ENCODE data around the gene PTPN22. TPM values are rescaled to one million over a fixed set of nuclear protein-coding genes. Genes with fewer than 3 reads are reported as not detected.

The PTPN22 gene
- total RNA-seq, 6 experiments from 2014 or later = 0.48 to 1.6 (median 1.2) TPM

DNA sequence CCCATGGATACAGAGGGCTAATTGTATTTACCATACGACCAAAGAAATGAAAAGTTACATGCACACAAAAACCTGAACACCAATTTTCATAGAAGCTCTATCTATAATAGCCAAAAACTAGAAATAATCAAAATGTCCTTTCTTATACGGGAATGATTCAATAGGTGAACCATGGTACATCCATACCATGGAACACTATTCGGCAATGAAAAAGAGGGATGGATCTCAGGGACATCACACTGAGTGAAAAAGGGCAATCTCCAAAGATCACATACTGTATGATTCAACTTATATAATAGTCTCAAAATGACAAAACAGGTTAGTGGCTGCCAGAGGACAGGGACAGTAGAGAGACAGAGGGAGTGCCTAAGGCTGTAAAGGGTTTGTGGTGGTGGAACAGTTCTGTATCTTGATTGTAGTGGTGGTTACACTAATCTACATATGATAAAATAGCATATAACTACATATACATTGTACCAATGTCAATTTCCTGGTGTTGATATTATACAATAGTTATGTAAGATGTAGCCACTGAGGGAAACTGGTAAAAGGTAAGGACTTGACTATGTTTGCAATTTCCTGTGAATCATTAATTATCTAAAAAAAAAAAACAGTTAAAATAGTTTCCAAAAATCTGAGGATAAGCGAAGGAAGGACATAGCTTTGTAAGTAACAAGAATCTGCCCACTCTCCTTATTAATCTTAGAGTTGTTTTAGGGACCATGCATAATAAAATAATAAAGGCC, 62.9 kb downstream of the PTPN22 start:
- ATAC-seq = no peak
- H3K4me1 ChIP-seq = peaks cover 0 to 38% (median 10%) of the 10 kb centered on the region in 4 donors
- no peak for DNase-seq
- H3K27me3 ChIP-seq = no peaks in the 10 kb centered on the region
- intact Hi-C loops (cut with DNase I) = no loop called here
- no peak overlapping the region for H3K4me3 ChIP-seq
- H3K36me3 ChIP-seq = no peaks in the 10 kb centered on the region
- no peak overlapping the region for H3K27ac ChIP-seq
- no peaks in the 10 kb centered on the region for H3K9me3 ChIP-seq
- no peak for TF ChIP-seq POLR2A (IDR thresholded peaks at IDR 0.05)
- TF ChIP-seq, protein P1, sequence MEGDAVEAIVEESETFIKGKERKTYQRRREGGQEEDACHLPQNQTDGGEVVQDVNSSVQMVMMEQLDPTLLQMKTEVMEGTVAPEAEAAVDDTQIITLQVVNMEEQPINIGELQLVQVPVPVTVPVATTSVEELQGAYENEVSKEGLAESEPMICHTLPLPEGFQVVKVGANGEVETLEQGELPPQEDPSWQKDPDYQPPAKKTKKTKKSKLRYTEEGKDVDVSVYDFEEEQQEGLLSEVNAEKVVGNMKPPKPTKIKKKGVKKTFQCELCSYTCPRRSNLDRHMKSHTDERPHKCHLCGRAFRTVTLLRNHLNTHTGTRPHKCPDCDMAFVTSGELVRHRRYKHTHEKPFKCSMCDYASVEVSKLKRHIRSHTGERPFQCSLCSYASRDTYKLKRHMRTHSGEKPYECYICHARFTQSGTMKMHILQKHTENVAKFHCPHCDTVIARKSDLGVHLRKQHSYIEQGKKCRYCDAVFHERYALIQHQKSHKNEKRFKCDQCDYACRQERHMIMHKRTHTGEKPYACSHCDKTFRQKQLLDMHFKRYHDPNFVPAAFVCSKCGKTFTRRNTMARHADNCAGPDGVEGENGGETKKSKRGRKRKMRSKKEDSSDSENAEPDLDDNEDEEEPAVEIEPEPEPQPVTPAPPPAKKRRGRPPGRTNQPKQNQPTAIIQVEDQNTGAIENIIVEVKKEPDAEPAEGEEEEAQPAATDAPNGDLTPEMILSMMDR (IDR thresholded peaks at IDR 0.05) = no peak
- 71% methylated on average over 4 of the region's 4 CpGs for WGBS (ENCODE audit: insufficient coverage, low coverage, low lambda C conversion rate, missing lambda C conversion rate)

GRCh38 chr1:113805639-113806038, 65.9 kb downstream of the PTPN22 start:
- intact Hi-C loops (cut with DNase I) = no loop called here
- WGBS (ENCODE audit: insufficient coverage, low coverage, low lambda C conversion rate, missing lambda C conversion rate) = 93% methylated on average over 4 of the region's 4 CpGs
- no peak for ATAC-seq
- no peak for DNase-seq
- Histone ChIP-seq H3K27me3 (no peaks in the 10 kb centered on the region), H3K36me3 (no peaks in the 10 kb centered on the region), H3K27ac (no peak overlapping the region), H3K9me3 (no peaks in the 10 kb centered on the region), H3K4me3 (no peak overlapping the region), H3K4me1 (peaks cover 0 to 32% (median 10%) of the 10 kb centered on the region in 4 donors)
- TF ChIP-seq POLR2A (IDR thresholded peaks at IDR 0.05) = no peak

DNA sequence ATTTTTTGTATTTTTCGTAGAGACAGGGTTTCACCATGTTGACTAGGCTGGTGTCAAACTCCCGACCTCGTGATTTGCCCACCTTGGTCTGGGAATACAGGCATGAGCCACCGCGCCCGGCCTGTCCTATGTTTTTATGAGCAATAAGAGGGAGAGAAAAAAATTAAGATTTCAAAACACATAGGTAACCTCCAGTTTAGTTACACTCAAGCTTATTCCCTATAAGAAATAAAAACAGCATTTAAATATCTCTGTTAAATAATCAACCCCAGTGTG, 66.3 kb downstream of the PTPN22 start:
- Histone ChIP-seq H3K4me3 (no peak overlapping the region), H3K9me3 (no peaks in the 10 kb centered on the region), H3K27me3 (no peaks in the 10 kb centered on the region), H3K36me3 (no peaks in the 10 kb centered on the region), H3K27ac (peak overlapping the region in 1 of 3 donors; percentile 38), H3K4me1 (peaks cover 0 to 28% (median 10%) of the 10 kb centered on the region in 4 donors)
- WGBS (ENCODE audit: insufficient coverage, low coverage, low lambda C conversion rate, missing lambda C conversion rate) = 93% methylated on average over 6 of the region's 6 CpGs
- DNase-seq (no peak), ATAC-seq (no peak)
- intact Hi-C loops (cut with DNase I) = no loop called here
- no peak for TF ChIP-seq POLR2A (IDR thresholded peaks at IDR 0.05)
- TF ChIP-seq, protein P1 (IDR thresholded peaks at IDR 0.05) = no peak

- Histone ChIP-seq H3K27ac (peak overlapping the region in 1 of 3 donors; percentile 38), H3K36me3 (no peaks in the 10 kb centered on the region), H3K4me3 (no peak overlapping the region), H3K9me3 (no peaks in the 10 kb centered on the region), H3K27me3 (no peaks in the 10 kb centered on the region), H3K4me1 (peaks cover 0 to 28% (median 7%) of the 10 kb centered on the region in 4 donors)
- DNase-seq (no peak), ATAC-seq (peak; percentile 84 to 97 (median 90))
- WGBS (ENCODE audit: insufficient coverage, low coverage, low lambda C conversion rate, missing lambda C conversion rate) = 39% methylated on average over 7 of the region's 8 CpGs
- intact Hi-C loops (cut with DNase I) = no loop called here
- TF ChIP-seq, protein P1 (IDR thresholded peaks at IDR 0.05) = no peak
- no peak for TF ChIP-seq POLR2A (IDR thresholded peaks at IDR 0.05)
Measured at GRCh38 chr1:113804421-113805255, 66.9 kb downstream of the PTPN22 start.
